Measurements from ENCODE around the gene SESN2. TPM values are rescaled to one million over a fixed set of nuclear protein-coding genes. Genes with fewer than 3 reads are reported as not detected.

The SESN2 gene
- total RNA-seq, 1 experiment from 2014 or later = 6.9 TPM

GRCh38 chr1:28309702-28310101, 50.4 kb downstream of the SESN2 start:
- intact Hi-C loops (cut with micrococcal nuclease) = no loop called here
- Histone ChIP-seq H2AFZ (ENCODE audit: low read length) (no peak overlapping the region), H3K4me1 (ENCODE audit: insufficient read depth, low read length) (peaks cover 14% of the 10 kb centered on the region), H3K4me2 (ENCODE audit: low read length) (no peak overlapping the region), H3K36me3 (ENCODE audit: low read depth, low read length) (no peaks in the 10 kb centered on the region), H3K79me2 (ENCODE audit: low read length) (no peaks in the 10 kb centered on the region), H3K9me3 (ENCODE audit: low read length) (no peaks in the 10 kb centered on the region), H4K20me1 (ENCODE audit: low read length) (no peaks in the 10 kb centered on the region), H3F3A (ENCODE audit: low read length, unreplicated experiment) (no peaks in the 10 kb centered on the region), H3K4me3 (ENCODE audit: low read length) (no peak overlapping the region), H3K27ac (ENCODE audit: low read length) (no peak overlapping the region), H3K9ac (ENCODE audit: low read length) (no peak overlapping the region), H3K9me2 (replicated peaks; ENCODE audit: low read length) (no peaks in the 10 kb centered on the region), H3K27me3 (ENCODE audit: low read length) (no peaks in the 10 kb centered on the region)
- no peak for TF ChIP-seq CTCF (conservative IDR thresholded peaks at IDR 0.05; ENCODE audit: low read depth, low read length)
- no peak for TF ChIP-seq EZH2 (IDR thresholded peaks at IDR 0.05; ENCODE audit: low read length, unreplicated experiment)
- no peak for TF ChIP-seq EZH2phosphoT487 (IDR thresholded peaks at IDR 0.05; ENCODE audit: borderline replicate concordance, low read length)
- DNase-seq = no peak
- BruUV-seq (replicated peaks) = no TSS peak
- ChIA-PET POLR2A (ENCODE audit: unreplicated experiment) (no interaction called here), CTCF (no interaction called here)
- ATAC-seq = no peak

- Histone ChIP-seq H3K9ac (ENCODE audit: low read length) (no peak overlapping the region), H2AFZ (ENCODE audit: low read length) (peak overlapping the region; percentile 49), H3K9me3 (ENCODE audit: low read length) (no peaks in the 10 kb centered on the region), H3F3A (ENCODE audit: low read length, unreplicated experiment) (no peaks in the 10 kb centered on the region), H3K4me3 (ENCODE audit: low read length) (no peak overlapping the region), H4K20me1 (ENCODE audit: low read length) (no peaks in the 10 kb centered on the region), H3K36me3 (ENCODE audit: low read depth, low read length) (no peaks in the 10 kb centered on the region), H3K79me2 (ENCODE audit: low read length) (no peaks in the 10 kb centered on the region), H3K27me3 (ENCODE audit: low read length) (no peaks in the 10 kb centered on the region), H3K4me1 (ENCODE audit: insufficient read depth, low read length) (peaks cover 17% of the 10 kb centered on the region), H3K4me2 (ENCODE audit: low read length) (peak overlapping the region; percentile 4), H3K9me2 (replicated peaks; ENCODE audit: low read length) (no peaks in the 10 kb centered on the region), H3K27ac (ENCODE audit: low read length) (0 out of 2 replicates have a peak overlapping the region, but pooled peaks have one; percentile 3)
- no TSS peak for BruUV-seq (replicated peaks)
- no peak for TF ChIP-seq EZH2 (IDR thresholded peaks at IDR 0.05; ENCODE audit: low read length, unreplicated experiment)
- DNase-seq = peak; percentile 87
- CTCF ChIA-PET = interaction anchor here (0.6 to 1.0 kb wide), 2 partner anchors 15 to 65 kb away, joined by 3 to 4 read pairs; partner anchors contain the start of gene MED18
- peak; percentile 79 for ATAC-seq
- POLR2A ChIA-PET (ENCODE audit: unreplicated experiment) = interaction anchor here (0.5 to 0.6 kb wide), 2 partner anchors 68 to 225 kb away, joined by 5 to 8 read pairs; no protein-coding TSS in a partner anchor
- intact Hi-C loops (cut with micrococcal nuclease) = no loop called here
Measured at GRCh38 chr1:28313702-28314546, 54.6 kb downstream of the SESN2 start.

- Histone ChIP-seq H2AFZ (ENCODE audit: low read length) (no peak overlapping the region), H3K27me3 (ENCODE audit: low read length) (no peaks in the 10 kb centered on the region), H3F3A (ENCODE audit: low read length, unreplicated experiment) (no peaks in the 10 kb centered on the region), H3K9me2 (replicated peaks; ENCODE audit: low read length) (no peaks in the 10 kb centered on the region), H3K4me2 (ENCODE audit: low read length) (0 out of 2 replicates have a peak overlapping the region, but pooled peaks have one; percentile 4), H3K4me3 (ENCODE audit: low read length) (no peak overlapping the region), H3K4me1 (ENCODE audit: insufficient read depth, low read length) (peaks cover 17% of the 10 kb centered on the region), H3K9me3 (ENCODE audit: low read length) (no peaks in the 10 kb centered on the region), H3K79me2 (ENCODE audit: low read length) (no peaks in the 10 kb centered on the region), H3K36me3 (ENCODE audit: low read depth, low read length) (no peaks in the 10 kb centered on the region), H3K9ac (ENCODE audit: low read length) (no peak overlapping the region), H4K20me1 (ENCODE audit: low read length) (no peaks in the 10 kb centered on the region), H3K27ac (ENCODE audit: low read length) (no peak overlapping the region)
- no peak for TF ChIP-seq CTCF (conservative IDR thresholded peaks at IDR 0.05; ENCODE audit: low read depth, low read length)
- no peak for TF ChIP-seq EZH2 (IDR thresholded peaks at IDR 0.05; ENCODE audit: low read length, unreplicated experiment)
- TF ChIP-seq EZH2phosphoT487 (IDR thresholded peaks at IDR 0.05; ENCODE audit: borderline replicate concordance, low read length) = no peak
- intact Hi-C loops (cut with micrococcal nuclease) = no loop called here
- BruUV-seq (replicated peaks) = no TSS peak
- DNase-seq (no peak), ATAC-seq (no peak)
- ChIA-PET POLR2A (ENCODE audit: unreplicated experiment) (interaction anchor here (0.5 kb wide), 1 partner anchor 68 kb away, joined by 5 read pairs; no protein-coding TSS in a partner anchor), CTCF (interaction anchor here (0.6 kb wide), 1 partner anchor 14 kb away, joined by 3 read pairs; the partner anchor contains the start of gene MED18)
Measured at GRCh38 chr1:28314547-28314941, 55.2 kb downstream of the SESN2 start.
